Measurements from ENCODE around the gene NECAB3.

The NECAB3 gene

DNA sequence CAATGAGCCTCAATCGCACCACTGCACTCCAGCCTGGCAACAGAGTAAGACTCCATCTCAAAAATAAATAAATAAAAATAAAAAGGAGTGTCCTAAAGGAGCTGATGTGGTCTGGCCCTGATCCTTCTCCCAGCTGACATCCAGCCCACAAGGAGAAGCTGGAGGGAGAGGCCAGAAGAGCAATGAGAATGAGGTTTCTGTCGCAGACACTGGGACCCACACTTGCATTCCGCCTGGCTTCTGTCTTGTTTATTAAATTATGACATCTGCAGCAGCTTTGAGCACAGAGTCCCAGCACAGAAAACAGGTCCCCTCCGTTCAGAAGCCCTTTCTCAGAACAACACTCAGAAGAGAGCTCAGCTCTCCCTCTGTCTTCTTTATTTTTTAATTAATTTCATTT lies 22.2 kb upstream of the NECAB3 start:
- no peak for DNase-seq (ENCODE audit: low read depth)

DNA sequence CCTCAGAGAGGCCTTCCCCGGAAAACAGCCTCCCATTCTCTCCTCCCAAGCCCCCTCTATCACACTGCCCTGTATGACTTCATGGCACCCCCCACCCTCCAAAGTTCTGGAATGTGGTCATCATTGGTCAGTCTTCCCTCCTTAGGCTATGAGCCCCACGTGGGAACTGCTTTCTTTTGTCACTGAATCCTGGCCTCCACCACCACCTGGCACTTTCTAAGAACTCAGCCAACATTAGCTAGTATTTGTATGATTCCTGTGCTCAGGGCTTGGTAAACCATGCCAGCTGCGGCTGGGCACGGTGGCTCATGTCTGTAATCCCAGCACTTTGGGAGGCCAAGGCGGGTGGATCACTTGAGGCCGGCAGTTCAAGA lies 20.4 kb upstream of the NECAB3 start:
- DNase-seq (ENCODE audit: low read depth), result no peak

DNA sequence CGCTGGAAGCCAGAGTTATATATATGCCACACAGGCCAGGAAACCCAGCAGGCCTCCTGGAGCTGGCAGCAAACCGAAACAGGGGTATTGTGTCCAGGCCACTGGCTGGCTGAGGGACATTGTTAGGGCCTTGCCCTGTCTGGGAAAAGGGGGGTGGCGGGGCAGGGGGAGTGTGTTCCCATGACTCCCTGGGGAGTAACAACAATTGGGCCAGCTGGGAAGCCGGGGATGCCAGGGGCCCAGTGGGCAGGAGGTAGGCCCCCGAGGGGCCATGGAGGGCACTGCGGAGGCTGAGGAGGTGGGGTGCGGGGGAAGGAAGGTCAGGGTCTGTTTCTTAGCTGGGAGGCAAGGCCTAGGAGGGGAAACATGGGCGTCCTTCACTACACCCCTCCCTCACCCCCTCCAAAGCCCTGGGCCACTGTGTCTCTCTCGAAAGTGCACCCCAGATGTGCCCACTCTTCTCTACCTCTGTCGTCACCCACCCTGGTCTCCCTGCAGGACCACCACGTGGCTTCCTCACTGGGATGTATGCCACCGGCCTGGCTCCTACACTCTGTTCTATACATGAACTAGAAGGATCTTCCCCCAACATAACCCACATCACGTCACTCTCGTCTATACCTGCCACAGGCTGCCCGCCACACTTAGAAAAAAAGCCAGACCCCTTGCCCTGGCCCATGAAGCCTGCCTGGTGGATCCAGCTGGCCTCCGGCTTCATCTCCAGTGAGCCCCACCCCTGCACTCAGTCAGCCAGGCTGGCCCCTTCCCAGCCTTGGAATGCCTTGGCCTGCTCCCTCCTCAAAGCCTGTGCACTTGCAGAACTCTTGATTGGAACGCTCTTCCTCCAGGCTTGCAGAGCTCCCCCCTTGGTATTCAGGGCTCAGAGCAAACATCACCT lies 19.8 kb upstream of the NECAB3 start:
- DNase-seq (ENCODE audit: low read depth), result no peak

DNA sequence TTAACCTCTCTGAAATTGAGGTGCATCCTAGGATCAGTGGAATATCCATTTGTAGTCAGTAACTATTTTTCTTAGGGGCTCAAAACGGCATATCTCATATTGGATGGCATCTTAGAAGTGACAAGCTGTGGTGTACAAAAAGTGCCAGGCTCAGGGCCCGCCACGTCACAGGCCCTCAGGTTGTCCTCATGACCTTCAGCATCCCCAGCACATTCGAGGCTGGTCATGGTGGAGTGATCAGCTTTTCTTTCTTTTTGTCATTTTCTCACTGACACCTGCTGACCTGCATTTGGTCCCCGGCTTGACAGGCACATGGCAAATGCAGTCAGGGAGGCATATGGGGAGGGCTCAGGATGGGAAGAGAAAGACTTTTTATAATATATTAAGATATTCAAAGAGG lies 19.1 kb upstream of the NECAB3 start:
- DNase-seq (ENCODE audit: low read depth), result no peak

DNA sequence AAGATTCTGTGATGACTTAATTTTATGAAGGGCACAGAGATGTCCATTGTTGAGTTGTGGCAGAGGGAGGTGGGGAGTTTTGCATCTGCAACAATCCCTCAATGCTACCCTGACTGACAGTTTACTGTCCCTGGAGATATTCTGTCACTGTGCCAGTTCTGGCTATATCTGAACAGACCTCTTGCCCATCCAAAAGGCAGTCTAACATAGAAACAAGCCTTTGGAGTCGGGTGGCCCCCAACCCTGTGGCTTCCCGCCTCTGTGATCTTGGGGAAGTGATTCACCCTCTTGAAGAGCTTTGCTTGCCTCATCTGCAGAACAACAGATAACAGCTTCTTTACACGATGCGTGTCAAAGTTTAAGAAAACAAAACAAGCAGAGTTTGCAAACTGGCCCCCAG lies 15.7 kb upstream of the NECAB3 start:
- DNase-seq (ENCODE audit: low read depth), result peak; percentile 50

DNA sequence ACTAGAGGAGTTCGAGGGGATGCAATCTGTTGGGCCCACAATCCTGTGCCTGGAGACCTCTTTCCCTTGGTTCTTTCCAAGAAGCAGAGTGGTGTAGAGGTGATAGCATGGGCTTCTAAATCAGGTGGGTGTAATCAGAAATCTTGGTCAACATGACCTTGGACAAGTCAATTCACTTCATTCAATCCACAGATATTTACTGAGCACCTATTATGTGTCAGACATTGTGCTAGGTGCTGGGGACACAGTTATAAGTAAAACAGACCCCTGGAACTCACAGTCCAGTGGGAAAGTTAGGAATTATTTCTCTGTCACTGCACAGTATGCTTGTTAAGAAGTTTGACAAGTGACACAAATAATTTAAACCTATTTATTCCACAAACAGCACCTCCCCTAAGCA lies 15.3 kb upstream of the NECAB3 start:
- DNase-seq (ENCODE audit: low read depth), result no peak

DNA sequence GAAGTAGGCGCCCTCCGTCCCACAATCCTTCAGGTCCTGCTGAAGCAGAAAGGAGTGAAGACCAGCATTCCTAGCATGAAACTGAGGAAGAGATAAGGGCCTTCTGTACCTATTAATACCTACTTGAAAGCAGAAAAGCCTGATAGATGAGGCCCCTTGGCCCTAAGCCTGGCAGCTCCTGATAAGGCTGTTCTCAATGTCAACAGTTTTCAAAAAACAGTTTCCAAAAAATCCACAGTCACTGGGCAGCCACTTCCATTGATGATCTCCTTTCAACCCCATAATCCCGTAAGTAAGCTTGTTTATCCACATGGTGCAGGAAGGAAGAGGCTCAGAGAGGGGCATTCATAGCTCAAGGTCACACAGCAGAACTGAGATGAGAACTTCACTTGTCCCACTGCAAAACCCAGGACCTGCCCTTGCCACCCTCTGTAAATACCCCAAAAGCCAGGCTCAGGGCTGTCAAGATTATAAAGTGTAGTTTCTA lies 14.8 kb upstream of the NECAB3 start:
- DNase-seq (ENCODE audit: low read depth), result no peak

DNA sequence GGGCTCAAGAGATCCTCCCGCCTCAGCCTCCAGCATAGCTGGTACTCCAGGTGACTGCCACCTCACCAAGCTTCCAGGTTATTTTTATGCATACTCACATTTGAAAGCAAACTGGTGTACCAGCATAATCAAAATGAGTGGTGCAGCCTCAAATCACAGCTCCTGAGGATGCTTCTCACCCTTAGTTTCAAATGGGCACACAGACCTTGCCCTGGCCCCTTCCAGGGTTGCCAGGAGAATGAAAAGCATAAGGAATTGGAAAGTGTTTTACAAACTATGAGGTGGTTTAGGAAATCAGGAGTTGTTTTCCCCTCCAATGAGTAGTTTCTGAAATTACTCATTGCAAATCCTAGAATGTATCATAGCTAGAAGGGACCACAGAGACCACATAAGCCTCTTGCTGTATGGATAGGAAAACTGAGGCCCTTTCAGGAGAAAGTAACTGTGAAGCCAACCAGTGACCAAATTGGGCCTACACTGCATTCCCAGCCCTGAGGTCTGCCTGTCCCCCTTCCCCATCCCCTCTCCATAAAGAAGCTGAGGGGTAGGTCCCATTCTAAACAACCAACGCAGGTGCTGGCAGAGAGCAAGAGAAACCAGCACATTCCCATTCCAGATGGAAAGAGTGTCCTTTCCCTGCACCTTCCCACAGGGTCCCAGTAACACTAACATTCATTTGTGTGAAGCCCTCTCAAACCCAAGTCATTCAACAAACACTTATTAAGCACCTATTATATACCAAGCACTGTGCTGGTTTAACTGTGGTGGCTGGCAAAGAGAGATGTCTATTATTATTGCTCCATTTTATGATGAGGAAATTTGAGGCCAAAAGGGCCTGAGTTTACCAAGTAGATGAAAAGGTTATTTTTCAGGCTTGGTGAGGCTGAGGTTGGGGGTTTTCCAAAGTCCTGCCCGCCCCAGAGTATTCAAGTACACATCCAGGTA lies 14.0 kb upstream of the NECAB3 start:
- no peak for DNase-seq (ENCODE audit: low read depth)

DNA sequence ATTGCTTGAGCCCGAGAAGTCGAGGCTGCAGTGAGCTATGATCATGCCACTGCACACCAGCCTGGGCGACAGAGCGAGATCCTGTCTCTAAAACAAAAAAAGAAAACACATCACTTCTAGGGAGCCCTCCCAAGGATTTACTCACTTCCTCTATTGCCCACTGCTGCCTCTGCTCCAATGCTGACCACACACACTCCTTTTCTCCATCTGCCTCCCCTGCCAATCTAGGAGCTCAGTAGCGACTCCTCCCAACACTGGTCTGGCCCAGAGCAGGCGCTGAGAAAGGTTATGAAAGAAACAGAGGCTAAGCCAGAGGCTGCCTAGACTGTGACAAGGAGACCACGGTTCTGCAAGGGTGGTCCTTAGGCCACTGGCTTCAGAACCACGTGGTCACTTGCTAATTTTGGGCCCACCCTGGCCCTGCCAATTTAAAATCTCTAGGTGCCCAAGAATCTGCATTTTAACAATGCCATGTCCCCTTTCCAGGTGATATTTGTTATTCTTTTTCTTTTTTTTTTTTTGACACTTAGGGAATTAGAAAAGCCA lies 13.2 kb upstream of the NECAB3 start:
- no peak for DNase-seq (ENCODE audit: low read depth)

DNA sequence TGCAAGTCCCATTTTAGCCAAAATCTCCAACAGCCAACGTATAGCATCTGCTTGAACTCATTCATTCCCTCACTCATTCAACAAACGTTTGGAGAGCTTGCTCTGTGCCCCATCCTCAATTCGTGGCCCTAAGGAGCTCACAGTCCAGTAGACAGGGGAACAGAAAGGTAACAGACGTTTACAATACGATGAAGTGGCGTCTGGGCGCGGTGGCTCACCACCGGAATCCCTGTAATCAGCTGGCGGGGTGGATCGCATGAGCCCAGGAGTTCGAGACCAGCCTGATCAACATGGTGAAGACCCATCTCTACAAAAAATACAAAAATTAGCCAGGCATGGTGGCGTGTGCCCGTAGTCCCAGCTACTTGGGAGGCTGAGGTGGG lies 12.7 kb upstream of the NECAB3 start:
- DNase-seq (ENCODE audit: low read depth), result no peak

DNA sequence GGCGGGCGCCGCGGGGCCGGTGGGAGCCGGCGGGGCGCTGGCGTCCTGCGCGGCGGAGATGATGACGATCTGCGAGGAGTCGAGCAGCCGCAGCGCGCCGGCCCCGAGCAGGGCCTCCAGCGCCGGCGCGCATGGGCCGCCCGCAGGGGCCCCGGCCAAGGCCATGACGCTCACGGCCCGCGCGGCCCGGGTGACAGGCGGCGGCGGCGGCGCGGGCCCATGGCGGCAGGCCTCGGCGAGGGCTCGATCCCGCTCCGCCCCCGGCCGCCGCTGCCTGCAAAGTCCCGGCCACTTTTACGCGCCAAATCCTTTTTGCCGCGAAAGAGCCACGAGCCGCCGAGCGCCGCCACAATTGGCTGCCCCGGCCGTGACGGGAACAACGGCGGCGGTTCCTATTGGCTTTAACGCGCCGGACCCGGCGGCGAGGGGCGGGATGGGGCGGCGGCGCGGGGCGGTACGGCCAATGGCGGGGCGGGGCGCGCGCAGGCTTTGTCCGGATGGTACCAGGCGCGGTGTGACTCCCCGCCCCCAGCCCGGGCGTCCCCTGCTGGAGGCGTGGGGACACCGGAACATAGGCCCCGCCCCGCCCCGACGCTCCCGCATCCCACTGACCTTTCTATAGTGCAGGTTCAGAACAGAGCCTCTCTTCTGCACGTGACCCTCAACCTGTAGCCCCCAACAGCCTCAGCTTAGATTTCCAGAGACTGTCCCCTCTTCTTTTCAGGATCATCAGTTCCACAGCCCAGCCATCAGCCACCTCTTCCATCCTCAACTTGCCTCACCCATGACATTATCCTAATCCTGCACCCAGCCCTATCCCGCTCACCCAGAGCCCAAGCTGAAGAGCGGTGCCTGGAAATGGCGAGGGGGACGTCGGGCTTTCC lies 12.1 kb upstream of the NECAB3 start, which contains the start of gene E2F1:
TSS of gene E2F1 (minus strand) at position 286 of the 884 bp plus-strand sequence. CDS start at position 165, 121 bp downstream.
- DNase-seq (ENCODE audit: low read depth), result peak; percentile 98

DNA sequence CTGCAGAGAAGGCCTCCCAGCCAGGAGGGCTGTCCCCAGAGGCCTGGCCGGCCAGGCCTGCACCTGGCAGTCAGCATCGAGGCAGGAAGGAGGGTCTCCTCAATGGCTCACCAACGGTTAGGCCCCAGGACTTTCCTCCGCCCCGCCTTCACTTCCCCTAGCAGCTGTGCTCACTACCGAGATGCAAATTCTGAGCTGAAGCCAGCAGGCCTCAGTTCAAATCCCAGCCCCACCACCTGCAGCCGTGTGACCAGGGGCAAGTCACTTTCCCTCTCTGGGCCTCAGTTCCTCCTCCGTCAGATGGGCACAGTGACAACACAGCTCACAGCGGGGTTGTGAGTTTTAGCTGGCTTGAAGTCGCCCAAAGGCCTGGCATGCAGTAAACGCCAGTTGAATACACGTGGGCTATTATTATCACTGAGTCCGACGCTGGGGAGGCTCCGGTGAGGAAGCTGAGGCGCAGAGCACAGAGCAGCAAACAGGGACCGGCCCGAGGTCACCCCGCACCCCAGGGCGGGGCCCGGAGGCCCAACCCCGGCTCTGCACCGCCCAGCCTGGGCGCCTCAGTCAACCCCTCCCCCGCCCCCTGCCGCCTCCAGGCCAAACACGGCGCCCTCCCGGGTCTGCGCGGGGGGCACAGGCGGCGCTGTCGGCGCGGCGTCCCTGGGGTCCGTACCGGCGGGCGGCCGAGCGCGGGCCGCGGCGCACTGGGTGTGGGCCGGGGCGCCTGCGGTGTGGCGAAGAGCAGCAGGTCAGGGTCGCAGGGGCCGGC lies 11.3 kb upstream of the NECAB3 start:
- DNase-seq (ENCODE audit: low read depth), result peak; percentile 75

DNA sequence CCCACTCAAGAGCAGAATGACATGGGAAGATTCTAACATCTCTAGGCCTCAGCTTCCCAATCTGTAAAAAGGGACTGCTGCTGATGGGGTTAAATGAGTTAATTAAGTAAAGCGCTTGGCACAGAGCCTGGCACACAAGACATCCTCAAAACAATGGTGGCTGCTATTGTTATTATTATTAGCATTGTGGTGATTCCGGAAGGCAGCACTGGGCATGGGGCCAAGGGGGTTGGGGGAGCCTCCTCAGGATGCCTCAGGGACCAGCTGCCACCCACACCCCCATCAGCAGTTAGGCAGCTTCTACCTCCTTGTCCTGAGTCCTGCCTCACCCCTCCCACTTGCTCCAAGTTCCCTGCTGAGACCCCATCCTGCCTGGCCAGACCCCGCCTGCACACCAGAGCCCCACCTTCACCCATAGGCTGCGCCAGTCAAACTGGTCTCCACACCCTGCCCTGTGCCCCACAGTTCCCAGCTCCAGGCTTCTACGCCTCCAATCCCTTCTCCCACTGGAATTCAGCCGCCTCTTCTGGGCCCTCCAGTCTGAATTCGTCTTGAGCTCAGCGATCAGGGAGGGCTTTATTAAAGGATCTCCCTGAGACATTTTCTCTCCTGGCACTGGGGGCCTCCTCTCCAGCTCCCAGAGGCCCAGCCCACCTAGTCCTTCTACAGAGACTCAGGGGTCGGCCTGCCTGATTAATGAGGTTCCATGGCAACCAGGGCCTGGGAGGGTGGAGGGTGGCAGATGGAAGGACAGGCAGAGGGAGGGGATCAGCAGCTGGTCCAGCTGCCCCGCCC lies 10.5 kb upstream of the NECAB3 start:
- no peak for DNase-seq (ENCODE audit: low read depth)

DNA sequence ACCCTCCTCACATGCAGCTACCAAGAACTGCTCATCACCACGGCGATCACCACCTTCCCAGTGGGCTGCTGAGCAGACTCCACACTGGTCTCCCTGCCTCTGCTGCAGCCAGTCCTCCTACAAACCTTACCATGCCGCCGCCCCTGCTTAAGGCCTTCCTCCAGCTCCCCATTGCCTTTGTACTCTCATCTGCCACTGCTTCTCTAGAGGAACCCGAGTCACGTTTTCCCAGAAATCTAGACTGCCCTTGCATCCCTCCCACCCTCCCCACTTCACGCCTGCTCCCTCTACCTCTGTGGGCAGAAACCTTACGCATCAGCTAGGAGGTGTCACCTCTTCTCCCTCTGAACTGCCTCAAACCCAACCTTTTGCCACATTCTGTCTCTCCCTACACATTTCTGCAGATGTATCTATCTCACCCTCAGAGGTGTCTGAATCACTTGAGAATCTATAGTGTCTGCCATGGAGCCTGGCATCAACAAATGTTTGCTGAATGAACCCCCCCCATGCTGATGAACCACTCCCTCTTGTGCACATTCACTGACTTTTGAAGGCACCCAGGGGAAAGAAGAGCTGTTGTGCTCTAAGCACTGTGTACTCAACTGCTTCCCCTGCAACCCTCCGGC lies 7.6 kb upstream of the NECAB3 start:
- DNase-seq (ENCODE audit: low read depth), result no peak

DNA sequence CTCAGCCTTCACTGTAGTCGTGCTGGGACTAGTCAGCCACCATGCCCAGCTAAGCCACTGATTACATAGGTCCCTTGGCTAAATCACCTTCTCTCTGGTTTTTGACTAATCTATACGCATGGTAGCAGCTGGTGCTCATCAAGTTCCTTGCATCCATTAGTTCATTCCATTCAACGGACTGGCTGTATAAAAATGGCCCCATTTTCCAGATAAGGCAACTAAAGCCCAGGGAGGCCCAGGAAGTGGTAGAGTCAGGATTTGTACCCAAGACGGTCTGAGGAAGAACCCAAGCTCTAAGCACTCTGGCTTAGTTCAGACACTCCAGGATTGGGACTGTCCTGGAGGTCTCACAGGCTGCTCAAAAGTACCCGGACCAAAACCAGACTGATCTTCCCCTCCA lies 7.1 kb upstream of the NECAB3 start:
- DNase-seq (ENCODE audit: low read depth), result no peak

DNA sequence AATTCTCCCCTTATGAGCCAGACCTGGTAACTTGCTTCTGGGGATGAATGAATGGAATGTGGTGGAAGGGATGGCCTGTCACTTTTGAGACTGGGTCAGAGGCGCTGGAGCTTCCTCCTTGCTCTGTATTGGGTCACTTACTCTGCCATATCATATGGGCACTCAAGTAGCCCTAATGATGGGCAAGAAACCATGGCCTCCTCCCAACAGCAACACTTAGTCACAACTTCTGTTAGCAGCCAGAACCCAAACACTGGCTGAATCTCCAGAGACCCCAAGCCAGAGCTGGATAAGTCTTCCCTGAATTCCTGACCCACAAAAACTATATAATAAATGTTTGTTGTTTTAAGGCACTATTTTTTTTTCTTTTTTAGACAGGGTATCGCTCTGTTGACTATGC lies 6.5 kb upstream of the NECAB3 start:
- no peak for DNase-seq (ENCODE audit: low read depth)

DNA sequence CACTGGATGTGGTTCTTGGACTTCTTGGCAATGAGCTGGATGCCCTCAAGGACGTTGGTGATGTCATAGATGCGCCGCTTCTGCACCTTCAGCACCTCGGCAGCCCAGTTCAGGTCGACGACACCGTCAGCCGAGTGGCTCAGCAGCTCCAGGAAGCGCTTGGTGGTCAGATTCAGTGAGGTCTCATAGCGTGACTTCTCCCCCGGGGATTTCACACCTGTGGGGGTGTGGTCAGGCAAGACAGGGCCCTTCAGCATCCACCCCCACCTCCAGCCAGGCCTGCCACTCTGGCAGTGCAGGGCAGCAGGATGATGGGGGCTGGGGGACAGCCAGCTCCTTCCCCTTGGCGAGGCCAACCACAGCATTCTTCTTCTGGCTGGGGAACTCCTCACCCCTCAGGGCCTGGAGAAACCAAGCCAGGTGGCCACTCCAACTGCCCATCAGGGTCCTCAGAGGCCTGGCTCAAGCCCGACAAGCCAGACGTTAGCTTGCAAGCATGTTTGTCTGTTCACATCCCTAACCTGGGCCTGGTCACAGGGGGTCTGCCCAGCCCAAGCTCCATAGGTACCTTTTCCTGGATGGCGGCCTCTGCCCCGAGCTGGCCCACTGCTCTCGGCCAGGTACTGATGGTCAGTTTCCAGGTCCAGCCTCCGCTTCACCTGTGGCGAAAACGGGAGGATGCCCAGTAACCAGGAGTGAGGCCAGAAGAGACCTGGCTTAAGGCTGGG lies 5.7 kb upstream of the NECAB3 start:
- no peak for DNase-seq (ENCODE audit: low read depth)

DNA sequence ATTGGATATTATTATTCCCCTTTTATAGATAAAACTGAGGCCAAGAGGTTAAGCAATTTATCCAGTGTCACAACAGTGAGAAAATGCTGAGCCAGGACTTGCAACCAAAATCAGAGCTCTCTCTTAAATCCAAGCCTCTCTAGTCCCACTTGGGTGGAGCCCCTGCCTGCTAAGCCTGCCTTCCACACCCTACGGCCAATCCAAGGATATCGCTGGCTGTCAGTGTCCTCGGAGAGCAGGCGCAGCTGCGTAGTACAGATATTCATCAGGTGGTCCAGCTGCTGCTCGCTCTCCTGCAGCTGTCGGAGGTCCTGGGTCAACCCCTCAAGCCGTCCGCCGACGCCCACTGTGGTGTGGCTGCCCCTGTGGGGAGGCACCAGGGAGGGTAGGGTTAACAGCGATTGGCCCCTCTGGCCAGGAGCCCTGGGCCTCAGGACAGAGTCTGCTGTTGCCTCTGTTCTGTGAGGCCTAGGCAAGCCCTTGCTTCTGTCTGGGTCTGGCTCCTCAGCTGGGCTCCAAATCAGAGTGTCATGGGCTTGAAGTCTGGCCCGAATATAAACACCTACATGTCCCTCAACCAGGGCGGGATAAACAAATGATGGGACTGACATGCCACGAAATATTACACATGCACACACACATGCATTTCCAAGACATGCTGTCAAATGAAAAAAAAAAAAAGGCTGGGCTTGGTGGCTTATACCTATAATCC lies 3.9 kb upstream of the NECAB3 start:
- DNase-seq (ENCODE audit: low read depth), result no peak
